HG03025 (cell line): ENCODE results near the gene APOL3.
"Not testable (repeated sequence)": the region's sequence is repeated elsewhere in the genome, so short reads cannot be mapped to it uniquely, and the experiment has no call there.

Experiments used
- ATAC-seq: cut with Tn5 transposase; IDR thresholded peaks from one replicate; pipeline ENCODE4 v1.9.1; 2021; ENCODE audit warnings: mild to moderate bottlenecking, moderate library complexity; ENCODE audit not compliant: unreplicated experiment, low FRiP score

The APOL3 gene

DNA sequence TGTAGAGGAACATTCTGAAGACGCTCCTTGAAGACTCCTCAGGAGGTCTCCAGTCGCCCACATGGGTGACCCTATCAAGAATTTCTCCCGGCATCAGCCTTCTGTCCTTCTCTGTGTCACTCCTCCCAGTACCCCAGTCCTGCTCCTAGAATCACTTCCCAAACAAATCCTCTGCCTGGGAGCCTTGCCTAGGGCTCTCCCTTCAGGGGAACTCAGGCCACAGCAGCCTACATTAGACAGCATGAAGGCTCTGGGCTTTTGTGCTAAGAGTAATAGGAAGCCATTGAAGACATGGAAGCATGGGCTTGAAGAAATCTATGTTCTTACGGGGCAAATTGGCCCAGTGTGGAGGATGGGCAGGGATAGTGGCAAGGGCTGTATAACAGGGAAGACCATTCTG, 21.8 kb downstream of the APOL3 start:
- not testable (repeated sequence) for ATAC-seq

DNA sequence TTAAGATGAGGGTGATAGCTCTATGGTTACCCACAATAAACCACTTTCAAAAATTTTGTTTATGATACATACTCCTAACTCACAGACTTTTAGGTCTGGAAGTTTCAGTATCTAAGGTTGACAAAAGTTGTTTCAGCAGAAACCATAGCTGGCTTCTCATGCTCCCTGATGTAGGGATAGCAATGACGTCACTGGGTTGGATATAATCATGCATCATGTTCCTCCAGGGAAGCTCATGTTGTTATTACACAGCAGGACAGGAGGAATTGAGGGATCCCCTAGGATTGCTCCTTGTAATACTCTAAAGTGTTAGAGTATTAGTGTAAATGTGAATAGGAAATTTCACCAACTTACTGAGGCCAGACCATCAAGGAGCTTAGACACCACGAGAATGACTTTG, 23.6 kb downstream of the APOL3 start:
- no peak for ATAC-seq

DNA sequence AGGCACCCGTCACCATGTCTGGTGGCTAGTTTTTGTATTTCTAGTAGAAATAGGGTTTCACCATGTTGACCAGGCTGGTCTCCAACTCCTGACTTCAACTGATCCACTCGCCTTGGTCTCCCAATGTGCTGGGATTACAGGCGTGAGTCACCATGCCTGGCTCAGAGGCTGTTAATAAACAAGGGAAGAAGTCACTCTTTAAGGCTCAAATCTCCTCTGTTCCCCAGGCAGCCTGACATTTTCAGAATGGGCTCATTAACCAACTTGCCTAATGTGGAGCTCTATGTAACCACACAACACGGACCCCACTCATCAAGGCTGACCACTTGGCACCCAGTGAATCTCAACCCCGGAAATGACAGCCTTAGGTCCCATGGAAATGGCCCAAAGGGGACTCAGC, 24.1 kb downstream of the APOL3 start:
- ATAC-seq: no peak

DNA sequence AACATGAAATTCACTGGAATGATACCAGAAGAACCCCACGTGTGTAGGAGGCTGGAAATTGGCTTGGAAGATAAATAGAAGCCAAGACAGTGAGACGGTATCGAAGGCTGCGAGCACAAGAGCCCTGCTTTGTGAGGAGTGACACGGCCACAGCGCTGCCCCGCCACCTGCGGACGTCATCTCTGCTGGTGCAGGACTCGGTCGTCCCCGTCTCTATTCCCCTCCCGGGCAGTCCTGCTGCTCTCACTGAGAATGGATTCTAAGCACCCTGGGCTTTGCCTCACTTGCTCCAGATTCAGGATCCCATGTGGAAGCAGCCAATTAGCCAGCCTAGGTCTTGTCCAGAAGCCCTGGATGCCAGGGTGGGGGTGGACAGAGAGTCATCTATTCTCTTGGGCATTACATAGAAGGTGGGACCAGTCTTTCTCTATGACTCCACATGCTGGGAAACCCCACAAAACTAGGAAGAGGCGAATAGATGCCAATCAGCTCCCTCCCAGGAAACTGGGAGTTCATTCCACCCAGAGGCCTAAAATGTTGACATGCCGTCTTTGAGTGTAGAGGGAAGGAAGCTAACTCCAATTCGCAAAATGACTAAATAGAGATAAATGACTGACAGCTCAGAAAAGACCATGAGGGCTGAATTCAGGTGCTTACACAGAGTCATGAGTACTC, 25.1 kb downstream of the APOL3 start:
- ATAC-seq: no peak

DNA sequence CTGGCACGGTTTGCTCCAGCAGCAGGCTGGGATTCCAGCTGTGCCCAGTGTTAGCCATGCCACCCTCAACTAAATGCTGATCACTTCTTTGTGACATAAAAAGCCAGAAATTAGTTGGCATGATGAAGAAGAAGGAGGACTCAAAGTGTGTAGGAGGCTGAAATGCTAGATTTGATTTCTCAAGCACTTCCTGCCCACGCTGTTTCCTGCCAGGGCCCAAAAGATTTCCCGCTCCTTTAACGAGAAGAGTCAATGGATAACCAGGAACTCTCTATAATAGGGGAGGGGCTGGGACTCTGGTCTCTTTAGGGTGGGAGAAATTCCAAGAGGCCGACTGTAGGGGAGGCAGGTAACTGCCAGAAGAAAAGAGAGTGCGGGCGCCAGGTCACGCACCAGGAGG, 26.4 kb downstream of the APOL3 start:
- ATAC-seq: no peak

DNA sequence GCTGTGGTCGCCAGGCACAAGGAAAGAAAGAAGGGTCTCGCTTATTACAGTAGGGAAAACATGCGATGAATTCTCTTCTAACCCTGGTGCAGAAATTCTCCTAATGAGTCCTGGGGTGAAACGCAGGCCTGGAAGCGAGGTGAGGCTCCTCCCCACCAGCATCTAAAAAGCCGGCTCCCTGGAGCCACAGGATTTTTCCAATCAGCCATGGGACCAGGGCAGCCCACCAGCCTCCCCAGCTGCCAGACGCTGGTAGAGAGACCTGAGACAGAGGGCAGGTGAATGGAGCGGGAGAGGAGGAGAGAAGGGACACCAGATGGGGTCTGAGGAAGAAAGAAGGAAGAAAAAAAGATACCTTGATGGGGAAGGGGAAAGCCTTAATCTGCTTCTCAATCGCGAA, 28.6 kb downstream of the APOL3 start:
- no peak for ATAC-seq

DNA sequence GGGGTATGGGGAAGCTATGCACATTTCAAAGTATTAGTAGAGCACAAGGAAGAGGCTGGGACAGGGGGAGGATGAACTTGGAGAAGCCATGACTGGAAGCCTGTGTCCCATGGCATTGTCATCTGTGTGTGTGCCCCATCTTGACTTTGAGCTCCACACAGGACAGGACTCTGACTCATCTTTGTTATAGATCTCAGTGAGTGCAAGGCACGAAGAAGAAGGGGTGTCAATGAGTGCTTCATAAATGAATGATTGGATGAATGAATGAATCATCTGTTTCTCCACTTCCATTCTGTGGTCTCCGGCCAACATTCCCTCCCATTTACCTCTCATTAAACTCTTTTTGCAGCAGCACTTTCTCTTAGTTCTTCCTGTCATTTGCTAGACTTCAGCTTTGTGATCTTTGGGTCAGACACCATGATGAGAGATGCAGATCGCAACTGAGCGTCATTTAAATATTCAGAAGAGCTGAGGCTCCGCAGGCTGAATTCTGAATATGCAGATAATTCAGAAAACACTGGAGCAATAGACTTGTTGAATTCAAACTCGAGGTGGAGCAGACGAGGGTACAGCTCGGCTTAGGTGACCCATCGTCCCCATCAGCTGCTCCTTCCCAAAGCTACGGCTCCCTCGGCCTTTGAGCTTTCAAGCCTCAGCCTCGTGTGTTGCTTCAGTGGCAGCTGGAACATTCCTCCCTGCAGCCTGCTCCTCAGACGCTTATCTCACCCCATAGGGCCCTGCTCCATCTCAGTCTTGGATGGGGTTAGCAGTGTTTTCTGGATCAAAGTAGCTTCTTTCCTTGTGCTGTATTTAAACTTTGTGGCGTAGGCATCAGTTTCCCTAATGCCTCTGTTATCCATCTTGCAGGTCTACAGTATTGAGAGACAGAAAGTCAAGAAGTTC, 30.8 kb downstream of the APOL3 start:
- no peak for ATAC-seq

DNA sequence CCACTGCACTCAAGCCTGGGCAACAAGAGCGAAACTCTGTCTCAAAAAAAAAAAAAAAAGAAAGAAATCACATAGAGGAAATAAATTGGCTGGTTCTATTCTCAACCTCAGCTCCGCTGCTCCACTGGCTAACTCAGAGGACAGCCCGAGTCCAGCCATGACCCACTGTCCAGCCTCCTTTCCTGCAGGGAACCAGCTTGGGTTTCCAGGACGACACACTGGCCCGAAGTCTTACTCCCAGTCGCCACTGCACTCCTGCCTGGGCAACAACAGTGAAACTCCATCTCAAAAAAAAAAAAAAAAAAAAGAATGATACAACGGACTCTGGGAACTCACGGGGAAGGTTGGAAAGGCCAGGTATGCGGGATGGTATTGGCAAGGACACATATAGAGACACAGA, 31.5 kb downstream of the APOL3 start:
- ATAC-seq: no peak

DNA sequence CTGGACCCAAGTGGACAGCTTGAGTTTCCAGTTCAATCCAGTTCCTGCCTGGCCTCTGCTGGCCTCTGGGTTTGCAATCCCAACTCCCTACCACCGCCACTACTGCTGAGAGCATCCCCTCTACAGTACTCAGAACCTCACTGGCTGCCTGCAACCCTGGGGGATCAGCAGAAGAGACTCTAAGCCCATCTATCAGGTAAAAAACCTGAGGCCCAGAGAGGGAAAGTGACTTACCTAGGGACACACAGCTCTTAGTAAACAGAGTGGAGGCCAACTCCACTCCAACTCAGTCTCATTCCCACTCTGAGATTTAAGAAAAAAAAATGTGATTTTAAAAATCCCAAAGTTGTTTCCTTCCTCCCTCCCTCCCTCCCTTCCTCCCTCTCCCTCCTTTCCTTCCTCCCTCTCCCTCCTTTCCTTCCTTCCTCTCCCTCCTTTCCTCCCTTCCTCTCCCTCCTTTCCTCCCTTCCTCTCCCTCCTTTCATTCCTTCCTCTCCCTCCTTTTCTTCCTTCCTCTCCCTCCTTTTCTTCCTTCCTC, 34.5 kb downstream of the APOL3 start:
- ATAC-seq: no peak

DNA sequence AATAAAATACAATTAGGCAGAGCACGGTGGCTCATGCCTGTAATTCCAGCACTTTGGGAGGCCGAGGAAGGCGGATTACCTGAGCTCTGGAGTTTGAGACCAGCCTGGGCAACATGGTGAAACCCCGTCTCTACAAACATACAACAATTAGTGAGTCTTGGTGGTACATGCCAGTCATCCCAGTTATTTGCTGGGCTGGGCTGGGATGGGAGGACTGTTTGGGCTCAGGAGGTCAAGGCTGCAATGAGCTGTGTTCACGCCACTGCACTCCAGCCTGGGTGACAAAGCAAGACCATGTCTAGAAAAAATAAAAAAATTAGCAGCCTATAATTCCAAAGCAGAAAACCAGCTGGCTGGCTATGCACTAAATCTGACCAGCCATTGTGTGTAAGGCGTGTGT, 35.1 kb downstream of the APOL3 start:
- no peak for ATAC-seq

DNA sequence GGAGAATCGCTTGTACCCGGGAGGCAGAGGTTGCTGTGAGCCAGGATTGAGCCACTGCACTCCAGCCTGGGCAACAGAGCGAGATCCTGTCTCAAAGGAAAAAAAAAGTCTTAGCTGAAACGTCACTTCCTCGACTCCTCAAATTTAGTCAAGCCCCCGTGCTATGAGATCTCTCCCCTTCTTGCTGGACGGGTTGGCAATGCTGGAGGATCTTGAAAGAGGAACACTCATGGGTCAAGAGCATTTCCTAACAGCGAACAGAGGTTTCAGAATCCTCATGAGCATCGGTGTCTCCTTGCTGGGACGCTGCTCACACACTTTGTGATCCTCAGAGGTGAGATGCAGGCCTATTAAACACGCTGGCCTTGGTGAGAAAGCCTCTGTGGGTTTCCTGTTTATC, 35.9 kb downstream of the APOL3 start:
- no peak for ATAC-seq

DNA sequence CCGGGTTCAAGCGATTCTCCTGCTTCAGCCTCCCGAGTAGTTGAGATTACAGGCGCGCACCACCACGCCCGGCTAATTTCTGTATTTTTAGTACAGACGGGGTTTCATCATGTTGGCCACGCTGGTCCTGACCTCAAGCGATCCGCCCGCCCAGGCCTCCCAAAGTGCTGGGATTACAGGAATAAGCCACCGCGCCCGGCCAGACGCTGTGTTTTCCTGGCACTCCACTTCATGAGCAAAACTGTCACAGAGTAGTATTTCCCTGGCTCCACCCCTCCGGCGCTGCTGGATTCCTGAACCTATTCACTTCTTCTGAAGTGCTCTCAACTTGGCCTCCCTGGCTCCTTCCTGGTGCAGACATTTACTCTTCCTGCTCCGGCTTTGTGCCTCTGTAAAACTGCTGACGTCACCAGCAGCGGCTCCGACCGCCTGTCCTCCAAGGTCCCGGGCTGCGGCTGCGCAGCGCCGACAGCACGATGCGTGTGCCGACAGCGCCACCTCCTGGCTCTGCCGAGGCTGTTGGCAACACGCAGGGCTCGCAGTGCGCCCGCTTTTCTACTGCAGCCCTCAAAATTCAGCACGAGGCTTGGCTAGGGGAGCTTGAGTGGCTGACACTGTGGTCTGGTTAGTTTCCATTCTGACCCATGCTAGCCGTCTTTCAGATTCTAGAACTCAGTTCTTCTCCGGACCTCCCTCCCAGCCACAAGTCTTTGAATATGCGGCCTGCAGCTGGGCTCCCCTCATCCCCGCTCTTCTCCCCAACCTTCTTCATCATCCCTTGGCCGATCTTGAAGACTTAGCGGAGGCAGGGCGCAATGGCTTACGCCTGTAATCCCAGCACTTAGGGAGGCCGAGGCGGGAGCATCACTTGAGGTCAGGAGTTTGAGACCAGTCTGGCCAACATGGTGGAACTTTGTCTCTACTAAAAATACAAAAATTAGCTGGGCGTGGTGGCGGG, 36.6 kb downstream of the APOL3 start:
- peak; percentile 75 for ATAC-seq

DNA sequence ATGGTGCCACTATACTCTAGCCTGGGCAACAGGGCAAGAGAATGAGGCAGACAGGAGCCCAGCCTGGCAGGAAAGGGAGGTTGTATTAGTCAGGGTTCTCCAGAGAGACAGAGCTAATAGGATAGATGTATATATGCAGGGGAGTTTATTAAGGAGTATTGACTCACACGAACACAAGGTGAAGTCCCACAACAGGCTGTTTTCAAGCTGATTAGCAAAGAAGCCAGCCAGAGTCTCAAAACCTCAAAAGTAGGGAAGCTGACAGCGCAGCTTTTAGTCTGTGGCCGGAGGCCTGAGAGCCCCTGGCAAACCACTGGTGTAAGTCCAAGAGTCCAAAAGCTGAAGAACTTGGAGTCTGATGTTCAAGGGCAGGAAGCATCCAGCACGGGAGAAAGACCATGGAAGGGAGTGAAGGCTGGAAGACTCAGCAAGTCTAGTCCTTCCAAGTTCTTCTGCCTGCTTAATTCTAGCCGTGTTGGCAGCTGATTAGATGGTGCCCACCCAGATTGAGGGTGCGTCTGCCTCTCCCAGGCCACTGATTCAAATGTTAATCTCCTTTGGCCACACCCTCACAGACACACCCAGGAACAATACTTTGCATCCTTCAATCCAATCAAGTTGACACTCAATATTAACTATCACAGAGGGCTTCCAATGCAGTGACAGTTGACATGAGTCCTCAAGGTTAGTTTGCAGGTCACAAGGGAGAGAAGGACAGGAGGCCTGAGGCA, 39.8 kb downstream of the APOL3 start:
- ATAC-seq: not testable (repeated sequence)

DNA sequence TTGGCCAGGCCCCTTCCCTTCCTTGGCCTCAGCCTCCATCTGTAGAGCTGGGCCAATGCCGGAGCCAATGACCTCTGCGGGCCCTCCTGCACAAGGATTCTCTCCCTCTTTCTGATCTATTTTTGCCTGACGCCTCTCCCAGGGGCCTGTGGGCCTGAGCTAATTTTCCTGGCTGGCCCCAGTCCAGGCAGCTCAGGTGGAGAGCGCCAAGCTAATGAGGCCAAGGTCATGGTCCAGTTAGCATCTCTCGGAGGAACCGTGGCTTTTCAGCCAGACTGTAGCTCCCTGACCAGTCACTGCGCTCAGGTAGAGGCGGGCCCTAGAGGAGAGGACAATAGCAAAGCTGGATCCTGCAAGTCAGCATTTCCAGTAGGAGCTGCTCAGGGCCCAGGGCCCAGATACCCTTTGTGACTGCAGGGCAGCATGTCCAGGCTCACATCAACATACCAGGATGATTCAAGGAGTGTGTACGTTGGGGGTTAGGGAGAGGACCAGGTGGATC, 43.5 kb downstream of the APOL3 start:
- ATAC-seq: no peak

DNA sequence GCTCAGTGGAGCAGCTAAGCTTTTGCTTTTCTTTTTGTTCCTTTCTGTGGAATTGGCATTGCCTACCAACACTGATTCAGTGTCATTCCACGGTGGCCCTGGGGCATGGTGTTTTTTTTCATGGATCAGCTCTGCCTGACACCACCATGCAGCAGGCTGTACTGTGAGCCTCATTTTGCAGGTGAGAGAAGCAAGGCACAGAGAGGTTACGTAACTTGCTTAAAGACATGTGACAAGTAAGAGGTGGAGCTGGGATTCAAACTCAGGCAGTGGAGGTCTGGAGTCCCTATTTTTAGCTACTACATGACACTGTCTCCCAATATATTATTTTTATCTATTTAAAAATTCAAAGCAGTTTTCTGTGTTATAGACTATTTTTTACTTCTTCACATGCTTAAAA, 44.4 kb downstream of the APOL3 start:
- no peak for ATAC-seq

DNA sequence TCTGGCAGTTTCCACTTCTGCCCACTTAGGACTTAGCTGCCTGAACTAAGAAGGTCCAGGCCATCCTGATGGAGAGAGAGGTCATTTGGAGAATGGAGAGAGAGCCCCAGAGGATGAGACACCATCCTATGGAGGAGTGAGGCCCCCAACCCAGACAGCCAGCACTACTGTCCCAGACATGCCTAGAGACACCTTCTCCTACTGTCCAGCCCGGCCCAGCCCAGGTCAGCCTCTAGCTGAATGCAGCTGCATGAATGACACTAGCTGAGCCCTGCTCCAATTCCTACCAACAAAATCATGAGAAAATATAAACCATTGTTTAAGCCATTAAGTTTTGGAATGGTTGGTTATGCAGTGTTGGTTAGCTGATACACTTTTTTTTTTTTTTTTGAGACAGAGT, 47.4 kb downstream of the APOL3 start:
- ATAC-seq: no peak

DNA sequence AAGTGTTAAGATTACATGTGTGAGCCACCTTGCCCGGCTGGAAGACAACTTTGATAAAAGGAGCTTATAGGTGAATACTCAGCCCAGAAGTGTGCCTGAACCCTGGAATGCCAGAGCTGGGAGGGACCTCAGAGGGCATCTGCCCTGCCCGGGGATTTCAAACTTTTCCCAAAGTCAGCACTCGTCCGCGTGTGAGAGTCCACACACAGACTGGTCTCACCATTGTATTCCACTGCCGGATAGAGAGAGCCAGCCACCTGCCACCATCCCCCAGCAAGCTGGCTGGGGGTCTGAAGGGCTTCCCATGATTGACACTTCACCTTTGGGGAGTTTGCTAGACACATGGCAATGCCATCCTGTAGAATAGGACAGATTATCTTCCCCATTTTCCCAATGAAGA, 49.2 kb downstream of the APOL3 start:
- no peak for ATAC-seq

DNA sequence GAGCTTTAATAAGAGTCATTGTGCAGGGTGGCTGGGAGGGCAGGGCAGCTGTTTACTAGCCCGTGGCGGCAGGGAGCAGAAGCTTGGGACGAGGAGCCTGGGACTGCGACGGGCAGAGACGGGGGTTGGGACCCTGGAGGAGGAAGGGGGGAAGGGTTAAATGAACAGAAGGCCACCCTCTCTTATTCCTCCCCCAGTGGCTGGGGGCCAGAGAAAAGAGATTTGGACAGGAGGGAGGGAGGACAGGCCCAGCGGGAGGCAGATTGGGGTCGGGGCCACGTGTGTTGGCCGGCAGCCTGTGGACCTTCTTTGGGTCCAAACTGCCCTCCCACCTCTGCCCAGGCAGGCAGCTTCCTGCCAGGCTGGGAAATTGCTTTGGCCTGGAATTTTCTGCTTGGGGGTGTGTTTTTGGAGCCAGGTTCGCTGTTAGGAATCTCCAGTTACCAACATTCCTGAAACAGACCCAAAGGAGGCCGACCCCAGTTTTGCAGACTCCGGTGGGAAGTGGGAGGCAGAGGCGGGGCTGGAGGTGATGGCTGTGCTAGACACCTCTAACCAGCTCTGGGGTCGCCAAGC, 50.2 kb downstream of the APOL3 start:
- no peak for ATAC-seq

DNA sequence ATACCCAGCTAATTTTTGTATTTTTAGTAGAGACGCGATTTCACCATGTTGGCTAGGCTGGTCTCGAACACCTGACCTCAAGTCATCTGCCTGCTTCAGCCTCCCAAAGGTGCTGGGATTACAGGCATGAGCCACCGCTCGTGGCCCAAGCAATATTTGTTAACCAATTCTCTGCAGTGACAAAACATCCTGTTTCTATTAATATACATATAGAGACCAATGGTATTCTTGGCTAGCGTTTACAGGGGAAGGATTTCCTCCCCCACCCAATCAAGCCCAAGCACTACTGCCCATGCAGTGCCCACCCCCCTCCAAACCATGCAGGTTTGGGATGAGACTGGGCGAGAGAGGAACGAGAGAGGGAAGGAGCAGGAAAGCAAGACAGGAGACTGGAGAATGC, 53.1 kb downstream of the APOL3 start:
- no peak for ATAC-seq
